Erythroblast (primary cell): ENCODE results near the gene PEX6.
A peak's percentile ranks its signal among the peaks of the same experiment; 100 is the strongest.

Source experiments
- GATA1 ChIP-seq: IDR thresholded peaks from 2 replicates; pipeline ENCODE4 v1.6.1; 2011; ENCODE audit warnings: low read depth, mild to moderate bottlenecking, control low read depth, low read length, moderate library complexity
- POLR2A ChIP-seq: IDR thresholded peaks from 2 replicates; pipeline ENCODE4 v1.6.1; 2011; ENCODE audit warnings: mild to moderate bottlenecking, low read length

DNA sequence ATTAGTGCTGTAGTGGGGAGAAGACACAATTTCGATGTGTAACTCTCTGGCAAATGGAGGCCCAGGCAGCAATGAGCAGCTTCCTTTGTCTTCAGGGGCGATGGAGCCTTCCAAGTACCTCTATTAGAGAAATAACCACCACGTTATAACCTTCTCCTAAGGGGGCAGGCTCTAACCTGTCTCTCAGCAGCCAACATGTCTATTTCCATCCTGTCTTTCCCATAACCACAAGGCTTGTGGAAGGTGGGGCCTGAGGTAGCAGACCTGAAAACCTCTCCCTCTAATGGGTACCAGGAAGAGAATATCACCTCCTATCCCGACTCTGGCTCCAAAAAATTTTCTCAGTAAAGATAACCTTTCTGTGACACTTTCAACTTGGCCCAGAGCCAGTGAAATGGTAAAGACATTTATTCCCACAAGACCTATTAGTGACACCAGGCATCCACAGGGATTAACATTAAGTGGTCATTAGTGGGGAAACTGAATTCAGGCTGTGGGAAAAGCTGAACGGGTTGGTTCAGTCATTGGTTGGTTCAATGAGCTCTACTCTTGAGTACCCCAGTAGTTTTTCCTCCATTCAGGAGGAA is 4.0 kb downstream of the PEX6 start:
- peak; percentile 24 for TF ChIP-seq POLR2A
- TF ChIP-seq GATA1, result no peak
